Omental fat pad (tissue), 4 donors: ENCODE measurements around the gene PCNX1. TPM values are rescaled to one million over a fixed set of nuclear protein-coding genes. Genes with fewer than 3 reads are reported as not detected.
"Not testable (repeated sequence)": the region's sequence is repeated elsewhere in the genome, so short reads cannot be mapped to it uniquely, and the experiment has no call there.

Experiments
- ATAC-seq: fragments of 150-250 bp; one replicate; pipeline ENCODE4 v1.9.1; 2016; ENCODE audit warnings: mild to moderate bottlenecking, moderate library complexity; ENCODE audit not compliant: low FRiP score
- DNase-seq: peaks from one replicate; pipeline ENCODE4 v3.0.0-alpha.2; 2019; ENCODE audit warnings: low spot score
- total RNA-seq, 4 donors: library from RNA; depleted of rRNA; stranded (reverse); fragments of >200 nt; gene quantifications; one replicate each; pipeline ENCODE4 v1.1.0, GENCODE V29; 2016
- TF ChIP-seq, protein P1 (sequence below), 3 donors: fragments of 450-650 bp; IDR thresholded peaks; one replicate each; pipeline ENCODE4 v1.5.1; 2016 to 2017; ENCODE audit warnings: antibody characterized with exemption in 3 of 3, mild to moderate bottlenecking in 3 of 3, moderate library complexity in 2 of 3

PCNX1 gene
- total RNA-seq, 4 donors from 2014 or later, result 56.9 to 98.1 (median 83.3) TPM

DNA sequence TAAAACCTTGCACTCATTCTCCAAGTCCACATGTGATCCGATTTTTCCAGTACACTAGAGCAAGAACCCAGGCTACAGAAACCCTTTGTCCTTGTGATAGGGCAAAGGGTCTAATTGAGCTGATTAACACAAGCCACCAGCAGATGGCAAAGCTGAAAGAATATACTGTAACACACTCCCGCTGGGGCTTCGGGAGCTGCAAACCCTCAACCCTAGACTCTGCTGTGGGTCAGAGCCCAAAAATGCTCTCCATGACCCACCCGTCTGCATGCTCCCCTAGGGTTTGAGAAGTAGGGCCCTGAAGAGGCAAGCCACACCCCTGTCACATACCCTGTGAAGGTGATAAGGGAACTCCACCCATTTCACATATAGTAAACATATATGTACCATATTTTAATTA is 33.6 kb upstream of the PCNX1 start:
- TF ChIP-seq, protein P1, sequence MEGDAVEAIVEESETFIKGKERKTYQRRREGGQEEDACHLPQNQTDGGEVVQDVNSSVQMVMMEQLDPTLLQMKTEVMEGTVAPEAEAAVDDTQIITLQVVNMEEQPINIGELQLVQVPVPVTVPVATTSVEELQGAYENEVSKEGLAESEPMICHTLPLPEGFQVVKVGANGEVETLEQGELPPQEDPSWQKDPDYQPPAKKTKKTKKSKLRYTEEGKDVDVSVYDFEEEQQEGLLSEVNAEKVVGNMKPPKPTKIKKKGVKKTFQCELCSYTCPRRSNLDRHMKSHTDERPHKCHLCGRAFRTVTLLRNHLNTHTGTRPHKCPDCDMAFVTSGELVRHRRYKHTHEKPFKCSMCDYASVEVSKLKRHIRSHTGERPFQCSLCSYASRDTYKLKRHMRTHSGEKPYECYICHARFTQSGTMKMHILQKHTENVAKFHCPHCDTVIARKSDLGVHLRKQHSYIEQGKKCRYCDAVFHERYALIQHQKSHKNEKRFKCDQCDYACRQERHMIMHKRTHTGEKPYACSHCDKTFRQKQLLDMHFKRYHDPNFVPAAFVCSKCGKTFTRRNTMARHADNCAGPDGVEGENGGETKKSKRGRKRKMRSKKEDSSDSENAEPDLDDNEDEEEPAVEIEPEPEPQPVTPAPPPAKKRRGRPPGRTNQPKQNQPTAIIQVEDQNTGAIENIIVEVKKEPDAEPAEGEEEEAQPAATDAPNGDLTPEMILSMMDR (IDR thresholded peaks at IDR 0.05), result no peak
- DNase-seq (no peak), ATAC-seq (no peak)

DNA sequence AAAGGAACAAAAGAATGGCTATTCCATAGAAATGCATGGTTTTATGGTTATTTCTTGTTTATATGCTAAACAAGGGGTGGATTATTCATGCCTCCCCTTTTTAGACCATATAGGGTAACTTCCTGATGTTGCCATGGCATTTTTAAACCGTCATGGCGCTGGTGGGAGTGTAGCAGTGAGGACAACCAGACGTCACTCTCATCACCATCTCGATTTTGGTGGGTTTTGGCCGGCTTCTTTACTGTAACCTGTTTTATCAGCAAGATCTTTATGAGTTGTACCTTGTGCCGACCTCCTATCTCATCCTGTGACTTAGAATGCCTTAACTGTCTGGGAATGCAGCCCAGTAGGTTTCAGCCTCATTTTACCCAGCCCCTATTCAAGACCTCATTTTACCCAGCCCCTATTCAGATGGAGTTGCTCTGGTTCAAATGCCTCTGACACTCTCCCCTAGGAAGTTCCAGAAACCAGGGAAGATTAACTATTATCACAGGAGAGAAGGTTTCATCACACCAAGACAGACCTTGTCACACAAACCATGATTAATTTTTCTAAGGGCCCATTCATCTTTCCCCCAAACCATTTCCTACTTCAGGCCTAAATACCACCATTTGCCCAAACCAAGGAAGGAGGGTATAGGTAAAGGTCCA is 31.3 kb upstream of the PCNX1 start:
- ATAC-seq, DNase-seq: not testable (repeated sequence)

DNA sequence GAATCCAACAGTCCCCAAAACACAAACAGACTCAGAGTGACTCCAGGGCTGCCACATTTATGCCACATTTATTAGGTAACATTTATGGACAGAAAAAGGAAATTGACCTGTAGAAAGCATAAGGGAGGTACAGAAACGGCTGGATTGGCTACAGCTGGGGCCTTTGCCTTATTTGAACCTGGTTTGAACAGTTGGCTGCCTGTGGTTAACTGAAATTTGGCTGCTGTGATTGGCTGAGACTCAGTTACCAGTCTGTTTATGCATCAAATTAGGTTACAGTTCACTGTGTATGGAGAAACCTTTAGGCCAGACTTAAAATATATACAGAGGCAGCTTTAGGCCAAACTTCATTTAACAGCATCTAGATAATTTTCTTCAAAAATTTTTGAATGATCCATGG is 27.8 kb upstream of the PCNX1 start:
- ATAC-seq, result no peak
- TF ChIP-seq, protein P1 (IDR thresholded peaks at IDR 0.05), result no peak
- no peak for DNase-seq

- ATAC-seq, DNase-seq: not testable (repeated sequence)
Measured at GRCh38 chr14:70880888-70881287, 26.4 kb upstream of the PCNX1 start.

DNA sequence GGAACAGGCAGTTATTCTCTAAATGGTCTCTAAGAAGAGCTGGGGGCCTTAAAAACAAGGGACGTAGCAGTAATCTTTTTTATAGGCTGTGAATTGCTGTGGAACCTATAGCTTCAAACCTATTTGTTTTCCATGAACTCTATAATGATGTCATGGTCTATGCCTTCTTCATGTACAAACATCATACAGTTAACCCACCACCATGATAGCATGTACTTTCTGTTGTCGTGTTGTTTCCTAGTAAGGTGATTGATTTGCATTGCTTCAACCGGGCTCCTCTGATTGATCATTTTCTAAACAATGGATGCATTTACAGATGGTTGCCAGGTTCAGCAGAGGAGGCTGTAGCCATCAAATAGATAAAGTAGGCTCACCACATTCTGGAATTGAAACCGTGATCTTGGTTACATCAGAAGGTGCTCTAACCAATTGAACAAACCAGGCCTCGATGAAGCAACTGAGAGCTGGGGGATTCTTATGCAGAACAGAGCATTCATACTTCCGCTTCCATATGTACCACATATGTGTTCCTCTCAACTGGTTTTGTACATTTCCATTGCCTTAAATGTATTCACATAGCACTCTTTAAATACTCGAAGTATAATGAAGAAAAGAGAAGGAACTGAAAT is 25.6 kb upstream of the PCNX1 start:
- TF ChIP-seq, protein P1 (IDR thresholded peaks at IDR 0.05), result no peak
- no peak for ATAC-seq

DNA sequence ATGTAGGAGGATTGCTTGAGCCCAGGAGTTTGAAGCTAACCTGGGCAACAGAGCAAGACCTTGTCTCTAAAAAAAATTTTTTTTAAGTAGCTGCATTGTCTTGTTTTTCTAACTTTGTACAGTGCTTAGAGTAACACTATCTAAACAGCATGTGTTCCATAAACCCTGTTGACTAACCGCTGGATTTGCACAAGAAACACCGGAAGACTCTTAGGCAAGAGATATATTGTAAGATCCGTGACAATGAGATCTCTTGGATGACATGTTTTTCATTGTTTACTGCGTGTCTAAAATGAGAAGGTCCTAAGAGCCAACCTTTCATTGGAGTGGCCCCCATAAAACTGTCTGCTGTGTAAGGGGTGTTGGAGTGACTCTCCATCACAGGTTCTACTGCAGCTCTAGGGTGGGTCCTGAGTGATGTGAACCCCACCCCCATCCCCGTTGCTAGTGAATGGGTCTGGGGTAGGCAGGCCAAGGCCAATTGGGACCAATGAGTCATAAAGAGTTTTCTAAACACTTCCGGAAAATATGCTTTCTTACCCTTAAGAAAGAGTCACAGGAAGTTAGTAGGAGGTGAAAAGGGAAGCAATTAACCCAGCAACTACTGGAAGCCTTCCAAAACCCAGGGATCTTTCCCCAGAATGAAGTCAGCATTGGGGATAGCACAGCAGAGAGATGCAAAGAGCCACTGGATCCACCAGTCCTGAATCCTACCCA is 24.3 kb upstream of the PCNX1 start:
- DNase-seq (no peak), ATAC-seq (no peak)
- TF ChIP-seq, protein P1 (IDR thresholded peaks at IDR 0.05), result no peak

More for the DNA sequence above, 25.6 kb upstream of the PCNX1 start:
- no peak for DNase-seq

DNA sequence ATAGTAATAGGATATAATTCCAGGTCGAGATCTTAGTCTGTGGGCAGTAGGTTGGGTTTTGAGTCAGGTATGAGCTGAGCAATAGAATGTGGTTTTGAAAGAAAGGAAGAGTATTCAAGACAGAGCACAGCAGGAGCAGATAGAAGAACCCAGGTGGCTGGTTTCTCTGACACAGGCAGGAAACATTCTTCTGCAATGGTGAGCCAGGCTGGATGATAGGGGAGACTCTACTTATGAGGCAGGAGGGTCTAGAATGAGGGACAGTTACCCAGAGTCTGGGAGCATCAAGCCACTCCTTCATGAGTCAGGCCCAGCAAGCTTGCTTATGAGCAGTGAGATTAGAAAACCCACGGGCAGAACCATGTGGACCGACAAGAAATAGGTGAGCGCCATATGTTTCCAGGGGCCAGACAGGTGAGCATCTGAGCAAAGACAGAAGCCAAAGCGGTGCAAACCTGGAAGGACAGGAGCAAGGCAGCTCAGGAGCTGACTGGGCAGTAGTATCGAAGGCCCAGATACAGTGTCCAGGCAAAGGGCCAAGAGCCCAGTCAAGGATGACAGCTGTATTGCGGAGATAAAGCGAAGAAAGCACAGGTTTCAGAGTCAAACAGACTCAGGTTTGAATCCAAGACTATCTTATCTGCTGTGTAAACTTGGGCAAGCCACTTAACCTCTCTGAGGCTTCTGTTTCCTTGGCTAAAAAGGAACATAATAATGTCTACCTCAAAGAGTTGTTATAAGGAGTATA is 22.5 kb upstream of the PCNX1 start:
- DNase-seq (no peak), ATAC-seq (no peak)
- TF ChIP-seq, protein P1 (IDR thresholded peaks at IDR 0.05), result no peak
